ENCODE data around the gene RETNLB.
A peak's percentile ranks its signal among the peaks of the same experiment; 100 is the strongest.

Gene RETNLB, protein sequence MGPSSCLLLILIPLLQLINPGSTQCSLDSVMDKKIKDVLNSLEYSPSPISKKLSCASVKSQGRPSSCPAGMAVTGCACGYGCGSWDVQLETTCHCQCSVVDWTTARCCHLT

DNA sequence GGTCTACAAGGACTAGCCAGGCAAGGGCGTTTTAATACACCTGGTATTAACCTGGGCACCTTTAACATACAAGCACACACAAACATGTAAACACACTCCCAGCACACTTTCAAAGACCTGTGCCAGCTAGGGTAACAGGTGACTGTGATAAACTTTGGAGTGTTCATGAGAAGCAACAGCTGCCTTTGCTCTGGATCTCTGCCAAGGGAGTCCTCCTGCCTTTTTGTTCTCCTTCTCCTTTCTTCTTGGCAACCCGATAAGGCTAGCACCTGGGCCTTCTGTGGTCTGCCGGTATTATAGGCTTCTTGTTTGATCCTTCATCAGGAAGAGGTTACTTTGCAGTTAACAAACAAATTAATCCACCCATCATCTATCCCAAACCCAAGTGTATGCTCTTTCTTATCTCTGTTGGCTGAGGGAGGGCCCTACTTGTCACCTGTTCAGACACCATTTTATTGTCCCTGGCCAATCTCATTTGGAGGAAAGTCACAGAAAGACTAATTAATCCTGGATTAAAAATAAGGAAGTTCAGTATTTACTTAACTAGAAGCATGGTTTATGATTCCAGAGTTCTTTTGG lies at the start of gene RETNLB:
Gene RETNLB (minus strand): TSS at position 7 of the 579 bp plus-strand sequence. CDS start 225 bp downstream, outside the sequence.
- peak; percentile 63 for DNase-seq

DNA sequence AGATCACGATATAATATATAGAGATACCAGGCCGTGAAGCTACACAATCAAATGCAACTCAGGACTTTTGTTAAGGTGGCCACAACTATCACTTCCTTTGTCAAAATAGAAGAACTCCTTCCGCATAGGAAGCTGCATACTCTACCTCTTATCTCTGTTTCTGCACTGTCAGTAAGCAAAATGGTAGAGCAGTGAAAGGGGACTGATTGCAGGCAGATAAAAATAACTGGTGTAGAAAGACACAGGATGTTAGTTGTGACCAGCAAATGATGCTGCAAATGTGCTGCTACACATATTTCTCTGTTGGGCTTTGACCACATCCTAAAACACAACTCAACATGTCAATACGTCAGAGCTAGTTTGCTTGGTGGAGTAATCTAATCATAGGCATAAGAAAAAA lies 49.1 kb upstream of the RETNLB start:
- no peak for DNase-seq

DNA sequence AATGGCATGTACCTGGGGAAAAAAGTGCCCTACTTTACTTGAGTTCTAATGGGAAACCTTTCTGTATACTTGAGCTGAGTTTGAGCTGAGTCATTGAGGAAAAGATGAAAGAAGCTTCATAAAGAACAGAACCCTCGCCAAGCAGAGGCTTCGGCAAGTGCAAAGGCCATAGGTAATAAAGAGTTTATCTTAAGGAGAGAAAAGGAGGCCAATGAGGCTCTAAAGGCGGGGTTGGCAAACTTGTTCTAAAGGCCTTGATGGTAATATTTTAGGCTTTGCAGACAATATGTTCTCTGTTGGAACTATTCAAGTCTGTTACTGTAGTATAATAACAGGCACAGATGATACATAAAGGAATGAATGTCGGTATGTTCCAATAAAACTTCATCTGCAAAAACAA lies 47.8 kb upstream of the RETNLB start:
- no peak for DNase-seq

DNA sequence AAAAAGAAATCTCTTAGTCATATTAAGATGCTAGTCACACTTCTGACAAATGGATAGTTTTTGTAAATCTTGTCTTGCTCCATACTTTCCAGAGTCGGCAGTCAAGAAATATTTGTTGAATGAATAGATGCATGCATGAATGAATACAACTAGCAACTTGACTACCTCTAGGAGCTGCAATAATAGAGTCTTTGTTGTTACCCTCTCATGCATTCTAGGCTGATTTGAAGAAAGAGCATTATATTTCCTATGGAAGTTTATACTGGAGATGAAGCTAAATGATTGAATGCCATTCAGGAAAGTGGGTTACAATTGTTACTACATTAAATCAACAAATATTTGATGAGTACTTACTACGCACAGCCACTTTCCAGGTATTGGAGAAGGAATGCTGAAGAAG lies 47.2 kb upstream of the RETNLB start:
- no peak for DNase-seq

DNA sequence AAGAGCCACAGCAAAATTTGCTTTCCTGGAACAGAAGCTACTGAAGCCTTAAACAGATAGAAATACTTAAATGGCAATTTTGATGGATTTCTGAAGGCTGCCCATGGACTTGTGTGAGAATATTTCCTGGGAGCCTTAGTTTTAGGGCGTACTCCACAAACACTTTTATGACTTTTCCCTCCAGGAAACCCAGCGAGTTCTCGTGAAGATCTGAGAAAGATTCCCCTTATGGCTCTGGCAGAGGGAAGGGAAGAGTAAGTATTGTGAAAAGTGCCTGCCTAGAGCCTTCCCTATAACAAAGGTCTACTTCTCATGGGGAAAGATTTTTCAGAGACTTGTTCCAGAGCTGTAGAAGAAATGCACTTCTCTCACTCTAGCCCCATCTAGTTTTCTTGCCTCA lies 34.3 kb upstream of the RETNLB start:
- DNase-seq: no peak

DNA sequence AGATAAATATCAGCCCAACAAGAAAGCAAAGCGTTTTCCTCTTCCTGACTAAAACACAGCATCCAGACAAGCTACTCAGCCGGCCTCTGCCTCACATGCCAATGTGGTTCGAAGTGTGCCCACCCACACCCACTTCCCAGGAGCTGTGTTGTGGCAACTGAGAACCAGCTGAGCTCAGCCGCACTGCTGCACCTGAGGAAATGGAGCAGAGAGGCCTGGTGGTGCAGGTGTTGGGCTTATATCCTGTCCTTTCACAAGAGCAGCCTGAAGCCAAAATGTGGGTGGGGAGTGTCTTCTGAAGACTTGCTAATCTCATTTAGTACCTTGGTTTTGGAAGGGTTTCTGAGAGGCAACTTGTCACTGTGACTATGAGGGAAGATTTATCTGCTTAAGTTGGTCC lies 23.0 kb upstream of the RETNLB start:
- peak; percentile 38 for DNase-seq

DNA sequence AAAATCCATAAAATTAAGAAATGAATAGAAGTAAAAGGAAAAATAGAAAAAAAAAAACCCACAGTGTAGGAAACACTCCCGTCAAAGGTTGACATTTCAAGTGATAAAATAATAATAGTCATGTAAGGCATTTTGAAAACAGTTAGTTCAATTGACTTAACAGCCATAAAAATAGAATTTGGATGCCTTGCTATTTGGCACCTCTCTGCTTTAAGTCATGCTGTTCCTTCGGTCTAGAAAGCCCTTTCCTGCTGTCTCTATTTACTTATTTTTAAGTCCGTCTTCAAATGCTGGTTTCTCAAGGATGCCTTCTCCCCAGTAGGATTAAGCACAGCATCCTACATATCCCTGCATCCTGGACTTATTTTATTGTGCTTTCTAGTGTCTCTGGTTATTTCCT lies 22.3 kb upstream of the RETNLB start:
- no peak for DNase-seq

DNA sequence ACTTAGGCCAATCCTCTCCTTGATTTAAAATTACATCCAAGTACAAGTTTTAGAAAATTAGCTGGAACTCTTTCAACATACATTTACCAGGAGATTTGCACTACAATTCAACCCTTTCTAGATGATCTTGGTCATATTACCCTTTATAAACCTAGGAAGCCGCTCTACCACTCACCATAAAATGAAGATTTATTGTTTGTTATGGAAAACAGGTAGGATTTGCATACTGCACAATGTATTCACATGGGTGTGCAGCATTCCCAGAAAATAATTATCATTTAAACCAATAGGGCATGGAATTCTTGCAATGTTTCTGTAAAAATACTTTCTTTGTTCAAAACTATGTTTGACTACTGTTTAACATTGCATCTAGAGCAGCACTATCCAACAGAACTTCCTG lies 18.4 kb upstream of the RETNLB start:
- no peak for DNase-seq

DNA sequence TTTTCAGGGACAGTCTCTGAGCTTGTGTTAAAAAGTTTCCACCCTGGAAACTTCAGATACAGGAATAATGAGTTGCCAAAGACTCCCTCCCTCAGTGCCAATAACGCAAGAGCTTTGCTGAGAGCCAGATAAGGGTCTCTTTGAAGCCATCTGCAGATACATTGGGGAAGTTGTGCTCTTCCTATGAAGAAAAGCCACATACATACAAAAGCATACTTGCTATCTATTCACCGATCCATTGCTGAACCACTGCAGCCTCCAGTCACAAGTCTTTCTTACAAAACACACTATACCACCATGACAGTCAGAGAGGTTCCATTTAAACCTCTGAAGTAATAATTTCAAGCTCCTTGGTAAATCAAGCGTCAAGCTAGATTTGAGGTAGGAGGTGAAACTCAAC lies 10.0 kb upstream of the RETNLB start:
- DNase-seq: no peak

DNA sequence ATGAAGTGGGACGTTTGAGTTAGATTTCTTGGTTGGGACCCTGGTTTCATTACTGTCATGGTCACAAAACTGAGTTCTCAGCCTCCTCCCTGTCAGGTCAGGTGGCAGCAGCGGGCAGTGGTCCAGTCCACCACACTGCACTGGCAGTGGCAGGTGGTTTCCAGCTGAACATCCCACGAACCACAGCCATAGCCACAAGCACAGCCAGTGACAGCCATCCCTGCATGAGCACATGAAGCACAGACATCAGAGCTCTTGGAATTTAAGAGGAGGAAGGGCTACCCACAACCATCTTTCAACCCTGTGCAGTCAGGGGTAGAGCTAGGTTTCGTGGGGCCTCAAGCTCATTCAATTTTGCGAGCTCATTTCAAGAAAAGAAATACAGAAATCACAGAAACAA lies 1.5 kb downstream of the RETNLB start:
- DNase-seq: no peak

DNA sequence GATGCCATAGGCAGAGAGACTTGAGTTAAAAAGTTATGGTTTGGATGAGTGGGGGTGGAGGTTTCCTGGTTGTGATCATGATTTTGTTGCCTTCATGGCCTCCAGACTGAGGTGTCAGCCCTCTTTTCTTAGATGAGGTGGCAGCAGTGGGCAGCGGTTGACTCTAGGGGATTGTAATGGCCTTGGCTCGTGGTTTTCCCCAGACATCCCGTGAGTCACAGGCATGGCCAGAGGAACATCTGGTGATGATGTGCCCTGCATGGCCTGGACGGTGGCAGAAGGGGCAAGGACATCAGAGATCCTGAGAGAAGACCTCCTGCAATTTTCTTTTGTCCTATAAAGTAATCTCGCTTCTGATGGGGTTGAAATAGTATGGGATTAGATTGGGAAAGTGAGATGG lies 12.4 kb downstream of the RETNLB start:
- no peak for DNase-seq

DNA sequence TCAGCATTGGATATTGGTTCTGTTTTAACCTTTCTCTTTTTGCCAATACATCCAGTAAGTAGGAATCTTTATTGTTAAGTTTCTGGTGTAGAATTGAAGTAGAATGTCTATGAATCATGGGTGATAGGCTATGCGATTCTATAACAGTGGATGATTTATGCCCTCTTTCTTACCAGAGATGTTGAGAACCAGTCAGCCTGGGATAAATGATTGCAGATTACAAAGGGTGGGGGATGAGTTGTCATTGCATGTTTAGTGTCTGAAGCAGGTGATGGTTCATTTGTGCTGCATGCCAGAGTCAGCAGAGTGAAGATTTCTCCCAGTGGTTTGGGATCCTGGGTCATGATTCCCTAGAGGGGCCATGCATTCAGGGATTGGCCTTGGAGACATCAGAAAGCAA lies 14.3 kb downstream of the RETNLB start:
- DNase-seq: no peak

DNA sequence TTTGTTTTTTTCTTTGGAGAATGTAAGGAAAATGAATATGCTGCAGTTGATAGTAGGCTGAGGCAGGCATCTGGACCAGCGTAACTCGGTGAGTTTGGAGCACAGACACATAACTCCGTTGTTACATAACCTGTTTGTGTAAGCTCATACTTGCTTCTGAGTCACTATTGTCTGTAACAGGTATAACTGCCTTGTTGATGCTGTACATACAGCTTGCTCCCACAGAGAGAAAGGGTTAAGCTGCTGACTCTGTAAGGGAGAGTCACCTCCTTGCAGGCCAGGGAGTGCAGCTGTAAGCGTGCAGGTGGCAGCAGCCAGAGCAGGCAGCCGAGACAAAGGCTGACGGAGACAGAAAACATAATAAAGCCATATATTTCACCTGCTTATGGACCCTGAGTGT lies 20.4 kb downstream of the RETNLB start:
- no peak for DNase-seq

DNA sequence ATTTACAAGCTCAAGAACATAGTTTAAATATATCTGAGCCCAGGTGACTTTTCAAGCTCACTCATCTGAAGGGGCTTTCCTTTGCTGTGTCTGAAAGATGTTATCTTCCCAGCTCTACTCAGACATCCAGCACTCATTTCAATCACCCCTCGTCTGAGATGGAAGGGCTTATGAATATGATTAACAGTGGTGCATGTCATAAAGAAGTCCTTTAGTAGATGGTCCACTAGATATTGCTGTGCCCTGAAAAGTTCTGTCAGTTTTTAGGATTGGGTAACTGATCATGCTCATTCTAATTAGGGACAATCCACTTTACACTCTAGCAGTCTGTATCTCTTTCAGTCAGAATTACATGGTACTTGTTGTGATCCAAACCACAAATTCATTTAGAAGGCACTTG lies 28.3 kb downstream of the RETNLB start:
- no peak for DNase-seq

DNA sequence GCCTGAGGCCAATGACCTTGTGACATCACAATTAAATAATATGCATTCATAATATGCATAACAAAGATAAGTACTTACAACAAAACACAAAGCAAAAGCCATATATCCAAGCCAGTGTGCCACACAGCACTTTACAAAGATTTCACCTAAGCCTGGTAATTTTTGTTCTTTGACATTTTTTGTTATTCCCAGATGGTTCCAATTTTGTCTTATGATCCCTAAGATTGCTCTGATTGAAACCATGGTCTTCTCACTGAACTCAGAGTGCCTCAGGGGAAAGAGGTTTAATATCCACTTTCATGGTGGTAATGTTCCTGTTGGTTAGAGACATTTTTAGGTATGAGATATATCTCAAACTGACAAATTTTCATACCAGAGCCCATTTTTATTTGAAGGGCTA lies 29.1 kb downstream of the RETNLB start:
- no peak for DNase-seq

DNA sequence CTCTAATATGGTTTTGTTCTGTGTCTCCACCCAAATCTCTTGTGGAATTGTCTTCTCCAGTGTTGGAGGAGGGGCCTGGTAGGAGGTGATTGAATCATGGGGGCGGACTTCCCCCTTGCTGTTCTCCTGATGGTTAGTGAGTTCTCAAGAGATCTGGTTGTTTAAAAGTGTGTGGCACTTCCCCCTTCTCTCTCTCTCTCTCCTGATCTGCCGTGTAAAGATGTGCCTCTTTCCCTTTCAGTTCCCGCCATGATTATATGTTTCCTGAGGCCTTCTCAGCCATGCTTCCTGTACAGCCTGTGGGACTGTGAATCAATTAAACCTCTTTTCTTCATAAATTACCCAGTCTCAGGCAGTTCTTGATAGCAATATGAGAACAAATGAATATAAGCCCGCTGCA lies 33.1 kb downstream of the RETNLB start:
- DNase-seq: no peak

DNA sequence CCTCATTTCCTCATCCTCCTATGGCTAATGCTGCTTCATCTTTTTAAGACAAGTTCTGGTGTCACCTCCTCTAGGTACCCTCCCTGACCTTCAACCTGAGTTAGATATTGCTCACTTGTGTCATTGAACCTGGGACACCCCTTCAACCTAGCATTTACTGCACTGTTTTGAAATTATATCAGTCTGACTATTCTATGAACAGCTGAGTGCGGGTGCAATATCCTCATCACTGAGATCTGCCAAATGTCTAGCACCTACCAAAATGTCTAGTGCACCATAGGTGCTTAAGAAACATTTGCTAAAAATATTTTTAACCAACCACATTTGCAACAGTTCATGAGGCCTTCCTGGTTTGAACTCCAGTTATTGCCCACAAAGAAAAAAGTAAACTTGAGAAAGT lies 34.5 kb downstream of the RETNLB start:
- no peak for DNase-seq

DNA sequence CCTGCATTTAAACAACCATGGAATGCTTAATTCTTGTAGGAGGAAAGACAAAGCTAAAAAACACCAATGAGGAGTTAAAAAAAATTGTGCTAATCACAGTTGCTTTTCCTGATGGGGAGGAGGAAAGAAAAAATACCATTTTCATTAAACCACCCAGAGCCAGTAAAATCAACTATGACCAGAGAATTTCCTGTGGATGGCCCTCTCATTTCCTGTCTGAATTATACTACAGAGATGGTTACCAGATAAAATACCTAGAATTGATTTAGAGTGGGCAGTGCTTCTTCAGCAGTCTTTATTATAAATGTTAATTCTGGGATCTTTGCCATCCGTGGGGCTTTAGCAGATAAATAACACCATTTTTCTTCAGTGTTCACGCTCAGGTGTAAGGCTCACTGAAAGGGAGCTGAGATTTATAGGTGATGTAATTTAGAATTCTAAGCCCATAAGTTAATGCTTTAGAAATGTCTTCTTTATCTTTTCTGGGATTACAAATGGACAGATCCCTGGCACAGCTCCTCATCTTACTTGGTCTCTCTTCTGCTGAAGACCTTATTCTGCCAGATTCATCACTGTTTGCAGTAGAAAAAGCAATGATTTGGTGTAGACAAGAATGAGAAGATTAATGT lies 37.9 kb downstream of the RETNLB start:
- no peak for DNase-seq

DNA sequence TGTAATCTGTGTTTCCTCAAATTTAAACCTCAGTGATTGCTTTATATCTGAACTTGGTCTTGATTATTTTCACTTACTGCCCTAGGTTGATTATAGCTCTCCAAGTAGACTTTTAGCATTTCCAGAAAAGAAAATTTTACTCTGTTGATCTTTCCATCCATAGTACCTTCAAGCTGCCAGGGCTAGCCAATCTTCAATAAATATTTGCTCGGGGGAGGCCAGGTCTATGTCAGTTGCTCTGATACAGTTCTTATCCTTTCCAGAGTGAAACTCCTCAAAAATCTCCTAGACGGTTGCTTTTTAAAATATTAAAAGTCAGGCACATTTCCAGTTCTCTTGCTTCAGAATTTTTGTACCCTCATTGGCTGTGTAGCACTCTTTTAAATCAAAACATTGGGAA lies 38.8 kb downstream of the RETNLB start:
- DNase-seq: no peak

DNA sequence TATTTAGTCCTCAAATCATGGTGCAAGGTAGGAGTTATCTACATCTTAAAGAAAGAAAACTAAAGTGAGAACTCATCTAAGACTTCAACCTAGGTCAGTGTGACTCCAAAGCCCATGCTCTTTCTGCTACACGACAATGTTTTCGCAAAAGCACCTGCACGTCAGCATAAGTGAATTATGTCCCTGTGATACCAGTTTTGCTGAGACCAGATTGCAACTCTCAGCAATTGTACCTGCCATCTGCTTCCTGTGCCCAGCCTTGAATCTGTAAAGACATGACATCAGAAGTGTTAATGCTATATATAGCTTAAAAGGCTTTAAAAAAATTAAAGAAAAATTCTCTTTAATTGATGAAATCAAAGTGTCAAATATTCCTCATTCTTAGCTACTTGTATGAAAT lies 43.4 kb downstream of the RETNLB start:
- peak; percentile 51 for DNase-seq

DNA sequence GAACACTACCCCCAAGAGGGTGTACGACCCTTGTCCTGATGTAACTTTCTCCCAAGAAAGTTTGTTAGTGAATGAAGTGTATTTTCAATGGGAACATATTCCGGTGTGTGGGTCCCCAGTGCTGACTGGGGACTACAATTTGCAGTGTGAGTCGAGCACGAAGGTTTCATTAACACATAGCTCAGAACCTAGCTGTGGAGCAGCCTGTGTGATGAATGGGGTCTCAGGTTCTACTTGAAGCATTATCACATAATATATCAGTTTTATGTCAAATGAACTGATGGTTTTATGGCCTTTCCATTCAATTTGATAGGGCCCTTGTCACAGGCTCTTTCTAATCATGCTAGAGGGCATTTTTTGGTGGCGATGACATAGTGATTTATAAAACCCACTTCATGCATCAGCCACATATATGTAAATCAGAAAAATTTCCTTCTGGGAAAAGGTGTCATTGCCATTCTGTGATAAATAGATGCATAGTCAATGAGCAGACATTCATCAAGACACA lies 44.1 kb downstream of the RETNLB start:
- DNase-seq: no peak
